Stimulated activated naive CD4-positive, alpha-beta T cell treated with Interleukin-2 at 50 U/mL for 16 hours (primary cell): ENCODE data around the gene EIF1AX.
"Not testable (repeated sequence)": the region's sequence is repeated elsewhere in the genome, so short reads cannot be mapped to it uniquely, and the experiment has no call there.

ENCODE experiments used
- DNase-seq: peaks from one replicate; lab custom pipeline; 2025; lab: John Stamatoyannopoulos, UW

Gene EIF1AX

GRCh38 chrX:20126833-20127232, 14.8 kb downstream of the EIF1AX start:
- DNase-seq, result not testable (repeated sequence)

GRCh38 chrX:20124964-20125363, 16.7 kb downstream of the EIF1AX start:
- no peak for DNase-seq

- DNase-seq, result no peak
These were observed 23.4 kb downstream of the EIF1AX start for GRCh38 chrX:20118065-20118824.

GRCh38 chrX:20116577-20117240, 24.9 kb downstream of the EIF1AX start, which contains the start of gene MAP7D2:
TSS of gene MAP7D2 (minus strand) at chrX:20116907. CDS start at chrX:20116879, 28 bp downstream.
- DNase-seq, result no peak

GRCh38 chrX:20116087-20116576, 25.5 kb downstream of the EIF1AX start:
- DNase-seq, result no peak

GRCh38 chrX:20112022-20112774, 29.4 kb downstream of the EIF1AX start:
- no peak for DNase-seq

GRCh38 chrX:20111271-20111670, 30.4 kb downstream of the EIF1AX start:
- no peak for DNase-seq

- no peak for DNase-seq
These were observed 39.6 kb downstream of the EIF1AX start for GRCh38 chrX:20101934-20102581.

GRCh38 chrX:20091499-20091898, 50.1 kb downstream of the EIF1AX start:
- DNase-seq, result no peak

- no peak for DNase-seq
These were observed 51.8 kb downstream of the EIF1AX start for GRCh38 chrX:20089845-20090244.

- DNase-seq, result no peak
These were observed 61.4 kb downstream of the EIF1AX start for GRCh38 chrX:20080277-20080676.
